ENCODE data around the gene APOO. TPM values are rescaled to one million over a fixed set of nuclear protein-coding genes. Genes with fewer than 3 reads are reported as not detected.

Gene APOO
- total and polyA plus RNA-seq, 9 donors, result 6.0 to 39.5 (median 13.3) TPM

GRCh38 chrX:23815376-23815775 is 92.4 kb downstream of the APOO start:
- WGBS, 3 donors, result 91 to 93% (median 92%) methylated on average over 7 of the region's 7 CpGs
- H3K27me3 ChIP-seq, result no peaks in the 10 kb centered on the region
- TF ChIP-seq POLR2A (IDR thresholded peaks at IDR 0.05), result no peak
- no peak for TF ChIP-seq EP300 (IDR thresholded peaks at IDR 0.05)
- TF ChIP-seq, protein P1, sequence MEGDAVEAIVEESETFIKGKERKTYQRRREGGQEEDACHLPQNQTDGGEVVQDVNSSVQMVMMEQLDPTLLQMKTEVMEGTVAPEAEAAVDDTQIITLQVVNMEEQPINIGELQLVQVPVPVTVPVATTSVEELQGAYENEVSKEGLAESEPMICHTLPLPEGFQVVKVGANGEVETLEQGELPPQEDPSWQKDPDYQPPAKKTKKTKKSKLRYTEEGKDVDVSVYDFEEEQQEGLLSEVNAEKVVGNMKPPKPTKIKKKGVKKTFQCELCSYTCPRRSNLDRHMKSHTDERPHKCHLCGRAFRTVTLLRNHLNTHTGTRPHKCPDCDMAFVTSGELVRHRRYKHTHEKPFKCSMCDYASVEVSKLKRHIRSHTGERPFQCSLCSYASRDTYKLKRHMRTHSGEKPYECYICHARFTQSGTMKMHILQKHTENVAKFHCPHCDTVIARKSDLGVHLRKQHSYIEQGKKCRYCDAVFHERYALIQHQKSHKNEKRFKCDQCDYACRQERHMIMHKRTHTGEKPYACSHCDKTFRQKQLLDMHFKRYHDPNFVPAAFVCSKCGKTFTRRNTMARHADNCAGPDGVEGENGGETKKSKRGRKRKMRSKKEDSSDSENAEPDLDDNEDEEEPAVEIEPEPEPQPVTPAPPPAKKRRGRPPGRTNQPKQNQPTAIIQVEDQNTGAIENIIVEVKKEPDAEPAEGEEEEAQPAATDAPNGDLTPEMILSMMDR (IDR thresholded peaks at IDR 0.05), result no peak
- no peak for DNase-seq
- H3K36me3 ChIP-seq, result no peaks in the 10 kb centered on the region
- no peak overlapping the region for H3K4me3 ChIP-seq
- H3K27ac ChIP-seq, result no peak overlapping the region
- no peaks in the 10 kb centered on the region for H3K4me1 ChIP-seq (ENCODE audit: insufficient read depth)
- intact Hi-C loops (cut with DNase I), result no loop called here
- H3K9me3 ChIP-seq, result no peaks in the 10 kb centered on the region

DNA sequence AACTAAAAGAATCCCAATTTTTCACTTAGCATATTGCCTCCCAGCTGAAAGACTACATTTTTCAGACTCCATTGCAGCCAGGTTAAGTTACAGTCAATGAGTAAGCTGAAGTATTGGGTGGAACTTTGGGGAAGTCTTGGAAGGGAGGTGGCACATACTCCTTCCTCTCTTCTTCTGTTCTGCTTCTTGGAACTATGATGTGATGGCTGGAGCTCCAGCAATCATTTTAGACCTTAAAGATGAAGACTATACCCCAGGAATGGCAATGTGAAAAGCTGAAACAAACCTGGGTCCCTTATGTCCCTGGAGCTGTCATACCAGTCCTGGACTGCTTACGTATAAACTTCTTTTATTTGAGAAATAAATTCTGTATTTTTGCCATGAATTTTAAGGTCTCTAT is 93.9 kb downstream of the APOO start:
- H3K4me1 ChIP-seq (ENCODE audit: insufficient read depth), result no peaks in the 10 kb centered on the region
- H3K27ac ChIP-seq, result no peak overlapping the region
- H3K27me3 ChIP-seq, result no peaks in the 10 kb centered on the region
- no peak overlapping the region for H3K4me3 ChIP-seq
- 87 to 96% (median 93%) methylated on average over 1 of the region's 1 CpG for WGBS, 3 donors
- TF ChIP-seq, protein P1 (IDR thresholded peaks at IDR 0.05), result no peak
- TF ChIP-seq EP300 (IDR thresholded peaks at IDR 0.05), result no peak
- no peak for TF ChIP-seq POLR2A (IDR thresholded peaks at IDR 0.05)
- intact Hi-C loops (cut with DNase I), result no loop called here
- no peaks in the 10 kb centered on the region for H3K9me3 ChIP-seq
- no peak for DNase-seq
- H3K36me3 ChIP-seq, result no peaks in the 10 kb centered on the region

- 74 to 80% (median 78%) methylated on average over 6 of the region's 6 CpGs for WGBS, 3 donors
Measured at GRCh38 chrX:23811656-23812055, 96.1 kb downstream of the APOO start.

GRCh38 chrX:23811108-23811651 is 96.6 kb downstream of the APOO start:
- Histone ChIP-seq H3K36me3 (no peaks in the 10 kb centered on the region), H3K9me3 (no peaks in the 10 kb centered on the region), H3K4me3 (no peak overlapping the region), H3K27me3 (no peaks in the 10 kb centered on the region), H3K4me1 (ENCODE audit: insufficient read depth) (no peaks in the 10 kb centered on the region), H3K27ac (no peak overlapping the region)
- intact Hi-C loops (cut with DNase I), result no loop called here
- WGBS, 3 donors, result 69 to 73% (median 72%) methylated on average over 10 of the region's 10 CpGs
- TF ChIP-seq, protein P1 (IDR thresholded peaks at IDR 0.05), result no peak
- TF ChIP-seq POLR2A (IDR thresholded peaks at IDR 0.05), result no peak
- TF ChIP-seq EP300 (IDR thresholded peaks at IDR 0.05), result no peak
- DNase-seq, result no peak

More at GRCh38 chrX:23811656-23812055, 96.1 kb downstream of the APOO start:
- H3K9me3 ChIP-seq, result no peaks in the 10 kb centered on the region
- no peak for TF ChIP-seq POLR2A (IDR thresholded peaks at IDR 0.05)
- TF ChIP-seq, protein P1 (IDR thresholded peaks at IDR 0.05), result no peak
- no peak for TF ChIP-seq EP300 (IDR thresholded peaks at IDR 0.05)
- H3K36me3 ChIP-seq, result no peaks in the 10 kb centered on the region
- no peak for DNase-seq
- intact Hi-C loops (cut with DNase I), result no loop called here
- H3K27me3 ChIP-seq, result no peaks in the 10 kb centered on the region
- no peak overlapping the region for H3K4me3 ChIP-seq
- H3K4me1 ChIP-seq (ENCODE audit: insufficient read depth), result no peaks in the 10 kb centered on the region
- H3K27ac ChIP-seq, result no peak overlapping the region
